K562 (cell line): Measurements from ENCODE around the gene GLCCI1. TPM values are rescaled to one million over a fixed set of nuclear protein-coding genes. Genes with fewer than 3 reads are reported as not detected.
A peak's percentile ranks its signal among the peaks of the same experiment; 100 is the strongest.

Experiments
- ATAC-seq: fragments of 200-7000 bp; cut with Tn5 transposase; 3 replicates; pipeline ENCODE4 v1.9.1; 2020; ENCODE audit warnings: moderate library complexity
- BruUV-seq: library from RNA; stranded (reverse); fragments of 400-500 nt; replicated peaks from 2 replicates; lab custom pipeline; 2021; lab: Mats Ljungman, UMichigan
- CTCF ChIA-PET: fragments of 300-600 bp; formaldehyde crosslinking; extraction: SDS; loops from one replicate; lab custom pipeline; 2021; ENCODE audit warnings: low intra/inter-chr PET ratio; lab: Yijun Ruan, JAX
- POLR2A ChIA-PET: fragments of 300-600, 350-650 bp; sonication (Branson Sonifier 250); formaldehyde crosslinking; extraction: SDS; loops from one replicate; lab custom pipeline; 2021; ENCODE audit warnings: antibody characterized with exemption, inconsistent platforms; lab: Yijun Ruan, JAX
- DNase-seq, 4 experiments: peaks; one replicate each; pipeline versions ENCODE4 v3.0.0 to v3.0.0-alpha.2; 2011 to 2018; ENCODE audit warnings: low spot score in 3 of 4, mixed read lengths in 3 of 4; ENCODE audit errors: extremely low read depth in 1 of 4
- FAIRE-seq: peaks from 2 replicates; lab custom pipeline; 2011; peaks lifted over from hg19 to GRCh38; lab: Jason Lieb, UNC
- H2AFZ ChIP-seq: 2 replicates; pipeline ENCODE4 v1.6.0; 2011; ENCODE audit warnings: low read depth, low read length, control low read depth, inconsistent platforms
- H3K27ac ChIP-seq: fragments of 200-600 bp; 3 replicates; pipeline ENCODE4 v1.8.0; 2011; ENCODE audit warnings: low read depth, mild to moderate bottlenecking, control low read depth, inconsistent platforms, low read length, moderate library complexity, mixed read lengths; ENCODE audit errors: extremely low read depth
- H3K27me3 ChIP-seq, 2 experiments: fragments of 300-600 bp in 1 of 2; 2 replicates in 1 of 2; 3 replicates in 1 of 2; pipeline versions ENCODE4 v1.6.0 to v1.8.0; 2011; ENCODE audit warnings: inconsistent platforms in 2 of 2, low read length in 2 of 2, mild to moderate bottlenecking in 1 of 2, mixed read lengths in 1 of 2, moderate library complexity in 1 of 2; ENCODE audit not compliant: control insufficient read depth in 2 of 2, insufficient read depth in 2 of 2
- H3K36me3 ChIP-seq: fragments of 300-600 bp; 3 replicates; pipeline ENCODE4 v1.8.0; 2011; ENCODE audit warnings: mild to moderate bottlenecking, low read length, inconsistent platforms; ENCODE audit not compliant: control insufficient read depth, insufficient read depth
- H3K4me1 ChIP-seq, 2 experiments: fragments of 200-600 bp in 1 of 2; replicated peaks in 1 of 2; 2 replicates in 1 of 2; 3 replicates in 1 of 2; pipeline versions ENCODE4 v1.5.1 to v1.8.0; 2011; ENCODE audit warnings: inconsistent platforms in 2 of 2, low read length in 2 of 2, mild to moderate bottlenecking in 1 of 2, mixed read lengths in 1 of 2, moderate library complexity in 1 of 2; ENCODE audit not compliant: control insufficient read depth in 2 of 2, insufficient read depth in 2 of 2
- H3K4me2 ChIP-seq: 2 replicates; pipeline ENCODE4 v1.6.1; 2011; ENCODE audit warnings: low read length, control low read depth, inconsistent platforms, mixed read lengths; ENCODE audit not compliant: insufficient read depth
- H3K4me3 ChIP-seq: fragments of 200-600 bp; sonication (generic), shearing (Covaris generic); 2 replicates; pipeline ENCODE4 v1.5.1; 2016; ENCODE audit warnings: control low read depth, inconsistent platforms
- H3K79me2 ChIP-seq: fragments of 200-600 bp; 3 replicates; pipeline ENCODE4 v1.8.0; 2011; ENCODE audit warnings: low read length, inconsistent platforms; ENCODE audit not compliant: control insufficient read depth, insufficient read depth
- H3K9ac ChIP-seq, 2 experiments: 2 replicates each; pipeline versions ENCODE4 v1.6.0 to v1.6.1; 2011; ENCODE audit warnings: low read depth in 2 of 2, low read length in 2 of 2, control low read depth in 1 of 2, inconsistent platforms in 1 of 2, mild to moderate bottlenecking in 1 of 2, mixed read lengths in 1 of 2; ENCODE audit not compliant: insufficient read depth in 1 of 2
- H3K9me1 ChIP-seq: one replicate; pipeline ENCODE4 v1.6.0; 2011; ENCODE audit warnings: inconsistent platforms, mild to moderate bottlenecking, low read length, moderate library complexity; ENCODE audit not compliant: control insufficient read depth, insufficient read depth
- H3K9me3 ChIP-seq: replicated peaks from 2 replicates; pipeline ENCODE4 v1.5.1; 2011; ENCODE audit warnings: low read depth, low read length, inconsistent platforms; ENCODE audit not compliant: control insufficient read depth, insufficient read depth
- H4K20me1 ChIP-seq: replicated peaks from 2 replicates; pipeline ENCODE4 v1.6.1; 2011; ENCODE audit warnings: low read length, inconsistent platforms, mixed read lengths; ENCODE audit not compliant: control insufficient read depth, insufficient read depth
- ARID1B ChIP-seq: fragments of 450-650 bp; IDR thresholded peaks from 2 replicates; pipeline ENCODE4 v1.6.1; 2016; ENCODE audit warnings: antibody characterized with exemption, mild to moderate bottlenecking, inconsistent platforms
- CEBPB ChIP-seq: fragments of 450-650 bp; IDR thresholded peaks from 2 replicates; pipeline ENCODE4 v1.6.1; 2016; ENCODE audit warnings: missing genetic modification characterization, missing compliant biosample characterization
- POLR2AphosphoS5 ChIP-seq: IDR thresholded peaks from 2 replicates; pipeline ENCODE4 v1.6.1; 2011; ENCODE audit warnings: mild to moderate bottlenecking, low read depth, low read length, moderate library complexity; ENCODE audit not compliant: control insufficient read depth, insufficient read depth
- POLR2G ChIP-seq: fragments of 200-400 bp; formaldehyde crosslinking; IDR thresholded peaks from 2 replicates; pipeline ENCODE4 v1.6.1; 2017; ENCODE audit warnings: low read depth, mild to moderate bottlenecking, antibody characterized with exemption, low read length, moderate library complexity
- RFX1 ChIP-seq: fragments of 450-650 bp; IDR thresholded peaks from 2 replicates; pipeline ENCODE4 v1.6.1; 2016; ENCODE audit warnings: mild to moderate bottlenecking, moderate library complexity
- RHOXF2B ChIP-seq: fragments of 250-450 bp; sonication (Bioruptor Pico); conservative IDR thresholded peaks from 2 replicates; pipeline ENCODE4 v1.5.1; 2021
- SPI1 ChIP-seq: IDR thresholded peaks from 2 replicates; pipeline ENCODE4 v1.6.1; 2011; ENCODE audit warnings: low read depth, low read length, control low read depth, borderline replicate concordance
- ZNF232 ChIP-seq: sonication (generic); formaldehyde crosslinking; IDR thresholded peaks from 2 replicates; pipeline ENCODE4 v1.8.0; 2022; ENCODE audit warnings: mild to moderate bottlenecking, missing genetic modification reagents
- ZNF239 ChIP-seq: fragments of 250-450 bp; sonication (Bioruptor Pico); IDR thresholded peaks from 2 replicates; pipeline ENCODE4 v1.4.0; 2020; ENCODE audit warnings: mild to moderate bottlenecking
- WGBS: fragments of 100-300 bp; shearing (Covaris generic); methylation state at CpG from one replicate; pipeline ENCODE4 v1.1.6; 2016; ENCODE audit warnings: low coverage, mixed read lengths; ENCODE audit not compliant: insufficient coverage; ENCODE audit errors: missing lambda C conversion rate; 5-methylcytosine and 5-hydroxymethylcytosine counted together
- in situ Hi-C: fragments of 300-500 bp; cut with MboI; formaldehyde crosslinking; loops from 4 replicates; pipeline ENCODE4 v1.15.0; 2018; ENCODE audit warnings: inconsistent platforms, mixed read lengths
- intact Hi-C: fragments of 100-400 bp; cut with micrococcal nuclease; formaldehyde crosslinking; loops from 2 replicates; pipeline ENCODE4 v1.14.2; 2022
- polyA plus RNA-seq, 8 experiments: library from polyadenylated mRNA; depleted of rRNA in 4 of 8; stranded (reverse) in 5 of 8; unstranded in 3 of 8; fragments of >200 nt; fragmentation: Nextera tagmentation in 2 of 8; fragmentation: Illumina TruSeq in 1 of 8; extraction: Ambion mirVana in 2 of 8; extraction: Trizol in 1 of 8; gene quantifications; 2 replicates each; pipeline versions ENCODE4 v1.2.1 to v1.2.3, GENCODE V29; 2011 to 2014; ENCODE audit warnings: inconsistent platforms in 1 of 8, missing spikeins in 1 of 8
- total RNA-seq, 7 experiments: library from RNA; depleted of rRNA in 6 of 7; stranded (reverse); fragments of >200 nt in 6 of 7; fragmentation: Illumina TruSeq in 2 of 7; extraction: Trizol in 2 of 7; gene quantifications; 2 replicates each; pipeline versions ENCODE4 v1.2.1 to v1.2.3, GENCODE V29; 2011 to 2021; ENCODE audit warnings: low replicate concordance in 1 of 7
- TF ChIP-seq, protein P1 (sequence below): fragments of 250-450 bp; sonication (Bioruptor Pico); IDR thresholded peaks from 2 replicates; pipeline ENCODE4 v1.5.1; 2021; ENCODE audit warnings: mild to moderate bottlenecking

The GLCCI1 gene
- total and polyA plus RNA-seq, 9 of the 15 experiments (the other 6 are each of a cell fraction or from before 2014, with no cell fraction given), result 2.7 to 11.9 (median 7.2) TPM

DNA sequence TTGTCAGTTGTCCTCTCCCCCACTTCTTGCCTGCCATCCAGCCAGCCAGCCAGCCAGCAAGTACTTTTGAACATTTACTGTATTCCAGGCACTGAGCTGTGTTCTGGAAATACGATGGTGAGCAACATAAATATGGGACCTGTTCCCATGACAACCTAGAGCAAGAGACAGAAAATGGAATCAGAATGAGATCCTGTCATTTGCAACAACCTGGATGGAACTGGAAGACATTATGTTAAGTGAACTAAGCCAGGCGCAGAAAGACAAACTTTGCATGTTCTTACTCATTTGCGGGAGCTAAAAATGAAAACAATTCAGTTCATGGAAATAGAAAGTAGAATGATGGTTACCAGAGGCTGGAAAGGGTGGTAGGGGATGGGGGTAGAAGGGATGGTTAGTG lies 152.6 kb downstream of the GLCCI1 start:
- Histone ChIP-seq H2AFZ (no peak overlapping the region), H3K4me1 (peaks cover 0 to 6% of the 10 kb centered on the region in 2 experiments; a peak in 1 of 5 replicates), H3K27ac (no peak overlapping the region), H4K20me1 (no peaks in the 10 kb centered on the region), H3K36me3 (no peaks in the 10 kb centered on the region), H3K9me3 (no peaks in the 10 kb centered on the region), H3K4me2 (no peak overlapping the region), H3K9me1 (no peaks in the 10 kb centered on the region), H3K79me2 (no peaks in the 10 kb centered on the region), H3K9ac (no peak overlapping the region), H3K4me3 (no peak overlapping the region), H3K27me3 (no peaks in the 10 kb centered on the region)
- ChIA-PET POLR2A (interaction anchor here (0.6 kb wide), 1 partner anchor 44 kb away, joined by 3 read pairs; no protein-coding TSS in a partner anchor), CTCF (no interaction called here)
- in situ Hi-C loops, result no loop called here
- ATAC-seq (no peak), DNase-seq (no peak), FAIRE-seq (no peak)
- intact Hi-C loops, result no loop called here
- BruUV-seq, result no TSS peak
- 72% methylated on average over 3 of the region's 3 CpGs for WGBS
- no peak for TF ChIP-seq RHOXF2B (CRISPR knock-in tag)
- peak; percentile 70 for TF ChIP-seq RFX1
- TF ChIP-seq CEBPB (tag), result no peak

DNA sequence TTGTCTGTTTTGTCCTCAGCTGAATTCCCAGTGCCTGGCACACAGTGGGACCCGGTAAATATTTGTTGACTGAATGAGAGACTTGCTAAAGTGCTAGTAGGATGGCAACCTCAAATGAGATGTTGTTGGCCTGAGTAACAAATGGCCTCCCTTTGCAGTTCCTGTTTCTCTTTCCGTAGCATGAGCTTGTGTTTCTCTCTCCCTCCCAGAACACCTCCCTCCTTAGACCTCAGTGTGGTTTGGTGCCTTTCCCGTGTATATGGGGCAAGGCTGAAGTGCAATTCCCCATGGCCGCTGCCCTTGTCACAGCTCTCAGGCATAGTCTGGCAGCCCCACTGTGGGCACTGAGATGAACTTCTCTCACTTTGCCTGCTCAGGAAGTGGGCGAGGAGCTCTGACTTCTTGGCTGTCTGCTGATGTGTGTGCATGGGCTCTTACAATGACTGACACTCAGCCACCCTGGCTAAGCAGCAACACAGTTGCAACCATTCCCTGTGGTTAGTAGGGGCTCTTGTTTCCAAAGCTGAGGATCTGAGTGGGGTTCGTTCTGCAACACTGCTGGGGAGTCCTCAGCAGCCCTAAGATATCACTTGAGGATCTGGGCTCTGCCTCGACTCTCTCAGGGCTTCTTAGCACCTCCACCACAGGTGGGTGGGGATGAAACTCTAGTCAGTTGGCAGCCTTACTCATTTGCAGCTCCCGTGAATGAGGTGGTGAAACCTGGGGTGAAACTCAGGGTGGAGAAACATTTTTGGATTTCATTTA lies 157.3 kb downstream of the GLCCI1 start:
- Histone ChIP-seq H3K9ac (peak overlapping the region in 1 of 2 experiments; percentile 59; a peak in 1 of 4 replicates), H4K20me1 (no peaks in the 10 kb centered on the region), H3K4me3 (no peak overlapping the region), H3K4me2 (no peak overlapping the region), H2AFZ (no peak overlapping the region), H3K27ac (no peak overlapping the region), H3K27me3 (no peaks in the 10 kb centered on the region), H3K36me3 (no peaks in the 10 kb centered on the region; the same call in 2 of the 3 replicates), H3K4me1 (peaks cover 2 to 5% of the 10 kb centered on the region in 2 experiments; a peak in 4 of 5 replicates), H3K9me1 (no peaks in the 10 kb centered on the region), H3K79me2 (no peaks in the 10 kb centered on the region), H3K9me3 (no peaks in the 10 kb centered on the region)
- FAIRE-seq (no peak), ATAC-seq (peak; percentile 34), DNase-seq (no peak)
- WGBS, result 53% methylated on average over 8 of the region's 8 CpGs
- no TSS peak for BruUV-seq
- ChIA-PET CTCF (no interaction called here), POLR2A (interaction anchor here (1.0 kb wide), 1 partner anchor 19 kb away, joined by 3 read pairs; no protein-coding TSS in a partner anchor)
- TF ChIP-seq POLR2G, result no peak
- TF ChIP-seq ZNF232 (CRISPR knock-in tag), result no peak
- no peak for TF ChIP-seq ARID1B
- TF ChIP-seq, protein P1, sequence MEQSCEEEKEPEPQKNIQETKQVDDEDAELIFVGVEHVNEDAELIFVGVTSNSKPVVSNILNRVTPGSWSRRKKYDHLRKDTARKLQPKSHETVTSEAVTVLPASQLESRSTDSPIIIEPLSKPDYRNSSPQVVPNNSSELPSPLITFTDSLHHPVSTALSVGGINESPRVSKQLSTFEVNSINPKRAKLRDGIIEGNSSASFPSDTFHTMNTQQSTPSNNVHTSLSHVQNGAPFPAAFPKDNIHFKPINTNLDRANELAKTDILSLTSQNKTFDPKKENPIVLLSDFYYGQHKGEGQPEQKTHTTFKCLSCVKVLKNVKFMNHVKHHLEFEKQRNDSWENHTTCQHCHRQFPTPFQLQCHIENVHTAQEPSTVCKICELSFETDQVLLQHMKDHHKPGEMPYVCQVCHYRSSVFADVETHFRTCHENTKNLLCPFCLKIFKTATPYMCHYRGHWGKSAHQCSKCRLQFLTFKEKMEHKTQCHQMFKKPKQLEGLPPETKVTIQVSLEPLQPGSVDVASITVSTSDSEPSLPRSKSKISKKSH (CRISPR knock-in tag), result no peak
- no peak for TF ChIP-seq ZNF239 (CRISPR knock-in tag)
- TF ChIP-seq SPI1, result peak; percentile 40; the same call in 1 of the 2 replicates
- no peak for TF ChIP-seq POLR2AphosphoS5
- in situ Hi-C loops, result no loop called here
- intact Hi-C loops, result no loop called here
